Measurements from ENCODE around the gene NPAT. TPM values are rescaled to one million over a fixed set of nuclear protein-coding genes. Genes with fewer than 3 reads are reported as not detected.

Gene NPAT
- total and polyA plus RNA-seq, 9 of the 15 experiments (the other 6 are each of a cell fraction or from before 2014, with no cell fraction given) = 8.8 to 30.0 (median 22.1) TPM

GRCh38 chr11:108117746-108118371 is 104.6 kb downstream of the NPAT start (continued):
- peak; percentile 61; the same call in 1 of the 2 replicates for TF ChIP-seq REST (IDR thresholded peaks at IDR 0.05; ENCODE audit: borderline replicate concordance)
- TF ChIP-seq REST (CRISPR knock-in tag; IDR thresholded peaks at IDR 0.05; ENCODE audit: low read depth) = no peak
- TF ChIP-seq TGIF2 (CRISPR knock-in tag; IDR thresholded peaks at IDR 0.05) = no peak
- no peak for TF ChIP-seq CBX2 (IDR thresholded peaks at IDR 0.05; ENCODE audit: insufficient read depth, low read length, poor library complexity, severe bottlenecking)
- TF ChIP-seq, protein P1, sequence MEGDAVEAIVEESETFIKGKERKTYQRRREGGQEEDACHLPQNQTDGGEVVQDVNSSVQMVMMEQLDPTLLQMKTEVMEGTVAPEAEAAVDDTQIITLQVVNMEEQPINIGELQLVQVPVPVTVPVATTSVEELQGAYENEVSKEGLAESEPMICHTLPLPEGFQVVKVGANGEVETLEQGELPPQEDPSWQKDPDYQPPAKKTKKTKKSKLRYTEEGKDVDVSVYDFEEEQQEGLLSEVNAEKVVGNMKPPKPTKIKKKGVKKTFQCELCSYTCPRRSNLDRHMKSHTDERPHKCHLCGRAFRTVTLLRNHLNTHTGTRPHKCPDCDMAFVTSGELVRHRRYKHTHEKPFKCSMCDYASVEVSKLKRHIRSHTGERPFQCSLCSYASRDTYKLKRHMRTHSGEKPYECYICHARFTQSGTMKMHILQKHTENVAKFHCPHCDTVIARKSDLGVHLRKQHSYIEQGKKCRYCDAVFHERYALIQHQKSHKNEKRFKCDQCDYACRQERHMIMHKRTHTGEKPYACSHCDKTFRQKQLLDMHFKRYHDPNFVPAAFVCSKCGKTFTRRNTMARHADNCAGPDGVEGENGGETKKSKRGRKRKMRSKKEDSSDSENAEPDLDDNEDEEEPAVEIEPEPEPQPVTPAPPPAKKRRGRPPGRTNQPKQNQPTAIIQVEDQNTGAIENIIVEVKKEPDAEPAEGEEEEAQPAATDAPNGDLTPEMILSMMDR (IDR thresholded peaks at IDR 0.05 in 2 of 3, conservative IDR thresholded peaks at IDR 0.05 in 1 of 3; ENCODE audit: insufficient read depth in 2 of 3, low read depth in 1 of 3, low read length in 3 of 3) = peak; percentile 47 to 79 (median 47); a peak in 4 of 6 replicates

Measured in K562 (cell line).